ENCODE data around the gene MYOG. TPM values are rescaled to one million over a fixed set of nuclear protein-coding genes. Genes with fewer than 3 reads are reported as not detected.

MYOG gene
- total and polyA plus RNA-seq, 2 donors (not counting 1 experiment from before 2014, with no cell fraction given): not detected

DNA sequence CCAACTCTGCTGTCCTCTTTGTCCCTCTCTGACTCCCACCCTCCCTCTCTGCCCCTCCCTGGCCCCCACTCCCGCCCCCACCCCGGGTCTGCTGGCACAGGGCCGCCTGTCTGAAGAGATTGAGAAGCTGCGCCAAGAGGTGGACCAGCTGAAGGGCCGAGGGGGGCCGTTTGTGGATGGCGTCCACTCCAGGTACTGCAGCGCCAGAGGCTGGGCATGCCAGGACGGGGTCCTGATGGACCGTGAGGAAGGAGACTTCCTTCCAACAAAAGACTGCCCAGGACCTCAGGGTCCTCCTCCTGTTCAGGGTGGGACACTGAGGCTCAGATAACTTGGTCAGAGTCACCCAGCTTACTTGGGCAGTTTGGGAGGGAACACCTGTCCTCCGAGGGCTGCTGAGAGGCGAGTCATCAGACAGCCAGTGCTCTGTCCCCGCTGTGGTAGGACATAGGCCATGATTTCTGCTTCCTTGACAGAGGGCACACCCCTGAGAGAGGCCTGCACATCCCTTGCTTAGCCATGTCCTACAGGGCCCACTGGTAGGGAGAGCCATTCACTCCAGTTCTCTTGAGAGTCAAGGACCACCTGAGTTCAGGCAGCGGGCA is 36.1 kb downstream of the MYOG start:
- no peak overlapping the region for H3K27ac Mint-ChIP-seq
- peaks cover 0 to 6% (median 0%) of the 10 kb centered on the region in 4 experiments for H3K27me3 ChIP-seq (replicated peaks in 1 of 4; ENCODE audit: control extremely low read depth in 1 of 4, control insufficient read depth in 3 of 4, insufficient read depth in 4 of 4, low read length in 3 of 4)
- no peak overlapping the region for H3K4me3 ChIP-seq (ENCODE audit: control extremely low read depth in 1 of 5, extremely low read depth in 1 of 5, insufficient read depth in 1 of 5, low read depth in 2 of 5, low read length in 4 of 5)
- no peaks in the 10 kb centered on the region for H3K9me3 Mint-ChIP-seq (ENCODE audit: insufficient read depth)
- no peak for ATAC-seq (ENCODE audit: low read depth)
- no peaks in the 10 kb centered on the region for H3K79me2 ChIP-seq (ENCODE audit: control insufficient read depth, insufficient read depth, low read length)
- no peak overlapping the region for H2AFZ ChIP-seq (ENCODE audit: insufficient read depth, low read depth, low read length, poor library complexity, severe bottlenecking)
- peaks cover 35% of the 10 kb centered on the region for H3K27me3 Mint-ChIP-seq
- no peak overlapping the region for H3K9ac ChIP-seq (ENCODE audit: low read length)
- H3K4me2 ChIP-seq (replicated peaks; ENCODE audit: low read depth, low read length, poor library complexity, severe bottlenecking): no peak overlapping the region
- DNase-seq: no peak
- no peaks in the 10 kb centered on the region for H3K4me1 Mint-ChIP-seq
- no peaks in the 10 kb centered on the region for H3K4me1 ChIP-seq (ENCODE audit: control insufficient read depth in 2 of 2, insufficient read depth in 2 of 2, low read length in 2 of 2)
- no peaks in the 10 kb centered on the region for H3K9me3 ChIP-seq (ENCODE audit: control extremely low read depth in 1 of 3, control insufficient read depth in 2 of 3, insufficient read depth in 1 of 3, low read length in 2 of 3)
- no peak overlapping the region for H3K4me3 Mint-ChIP-seq
- H3K36me3 ChIP-seq (replicated peaks in 1 of 2; ENCODE audit: control extremely low read depth in 1 of 2, control insufficient read depth in 1 of 2, extremely low read depth in 1 of 2, insufficient read depth in 2 of 2, low read length in 1 of 2): no peaks in the 10 kb centered on the region
- intact Hi-C loops (cut with micrococcal nuclease): no loop called here
- WGBS (ENCODE audit: insufficient coverage): 88% methylated on average over 12 of the region's 14 CpGs
- ChIA-PET POLR2A (no interaction called here), CTCF (interaction anchor here (2.3 kb wide), 1 partner anchor 10 kb away, joined by 7 read pairs; no protein-coding TSS in a partner anchor)
- H4K20me1 ChIP-seq (ENCODE audit: control insufficient read depth, insufficient read depth, low read length, poor library complexity, severe bottlenecking): no peaks in the 10 kb centered on the region
- H3K27ac ChIP-seq (ENCODE audit: low read length in 2 of 2): no peak overlapping the region
- TF ChIP-seq EZH2 (IDR thresholded peaks at IDR 0.05; ENCODE audit: borderline replicate concordance, insufficient read depth, low read depth, low read length, poor library complexity, severe bottlenecking): no peak
- TF ChIP-seq, protein P1, sequence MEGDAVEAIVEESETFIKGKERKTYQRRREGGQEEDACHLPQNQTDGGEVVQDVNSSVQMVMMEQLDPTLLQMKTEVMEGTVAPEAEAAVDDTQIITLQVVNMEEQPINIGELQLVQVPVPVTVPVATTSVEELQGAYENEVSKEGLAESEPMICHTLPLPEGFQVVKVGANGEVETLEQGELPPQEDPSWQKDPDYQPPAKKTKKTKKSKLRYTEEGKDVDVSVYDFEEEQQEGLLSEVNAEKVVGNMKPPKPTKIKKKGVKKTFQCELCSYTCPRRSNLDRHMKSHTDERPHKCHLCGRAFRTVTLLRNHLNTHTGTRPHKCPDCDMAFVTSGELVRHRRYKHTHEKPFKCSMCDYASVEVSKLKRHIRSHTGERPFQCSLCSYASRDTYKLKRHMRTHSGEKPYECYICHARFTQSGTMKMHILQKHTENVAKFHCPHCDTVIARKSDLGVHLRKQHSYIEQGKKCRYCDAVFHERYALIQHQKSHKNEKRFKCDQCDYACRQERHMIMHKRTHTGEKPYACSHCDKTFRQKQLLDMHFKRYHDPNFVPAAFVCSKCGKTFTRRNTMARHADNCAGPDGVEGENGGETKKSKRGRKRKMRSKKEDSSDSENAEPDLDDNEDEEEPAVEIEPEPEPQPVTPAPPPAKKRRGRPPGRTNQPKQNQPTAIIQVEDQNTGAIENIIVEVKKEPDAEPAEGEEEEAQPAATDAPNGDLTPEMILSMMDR (IDR thresholded peaks at IDR 0.05): no peak

DNA sequence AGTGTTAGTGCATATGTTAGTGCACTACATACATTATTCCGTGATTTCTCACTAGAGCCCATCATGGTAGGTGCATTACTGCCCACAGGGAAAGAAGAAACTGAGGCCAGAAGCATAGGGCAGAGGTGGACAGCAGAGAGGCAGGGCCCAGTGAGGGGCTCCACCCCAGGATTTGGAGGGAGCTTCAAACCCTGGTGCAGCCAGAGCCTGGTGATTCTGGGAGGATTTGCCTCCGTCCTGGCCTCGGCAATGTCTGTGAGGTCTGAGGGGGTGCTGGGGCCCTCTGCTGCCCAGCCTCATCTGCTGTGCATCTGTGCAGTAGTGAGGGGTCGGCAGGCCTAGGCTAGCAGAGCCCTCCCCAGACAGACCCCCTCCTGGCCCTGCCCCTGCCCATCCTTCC is 36.7 kb downstream of the MYOG start:
- no peak overlapping the region for H3K4me2 ChIP-seq (replicated peaks; ENCODE audit: low read depth, low read length, poor library complexity, severe bottlenecking)
- no peak for DNase-seq
- no peak for ATAC-seq (ENCODE audit: low read depth)
- no peaks in the 10 kb centered on the region for H3K9me3 ChIP-seq (ENCODE audit: control extremely low read depth in 1 of 3, control insufficient read depth in 2 of 3, insufficient read depth in 1 of 3, low read length in 2 of 3)
- H3K79me2 ChIP-seq (ENCODE audit: control insufficient read depth, insufficient read depth, low read length): no peaks in the 10 kb centered on the region
- no peak overlapping the region for H3K4me3 ChIP-seq (ENCODE audit: control extremely low read depth in 1 of 5, extremely low read depth in 1 of 5, insufficient read depth in 1 of 5, low read depth in 2 of 5, low read length in 4 of 5)
- 88% methylated on average over 4 of the region's 4 CpGs for WGBS (ENCODE audit: insufficient coverage)
- no peak overlapping the region for H3K9ac ChIP-seq (ENCODE audit: low read length)
- Mint-ChIP-seq H3K27ac (no peak overlapping the region), H3K4me1 (no peaks in the 10 kb centered on the region), H3K9me3 (ENCODE audit: insufficient read depth) (no peaks in the 10 kb centered on the region), H3K27me3 (peaks cover 32% of the 10 kb centered on the region), H3K4me3 (no peak overlapping the region)
- intact Hi-C loops (cut with micrococcal nuclease): no loop called here
- POLR2A ChIA-PET: no interaction called here
- H3K4me1 ChIP-seq (ENCODE audit: control insufficient read depth in 2 of 2, insufficient read depth in 2 of 2, low read length in 2 of 2): no peaks in the 10 kb centered on the region
- no peaks in the 10 kb centered on the region for H3K36me3 ChIP-seq (replicated peaks in 1 of 2; ENCODE audit: control extremely low read depth in 1 of 2, control insufficient read depth in 1 of 2, extremely low read depth in 1 of 2, insufficient read depth in 2 of 2, low read length in 1 of 2)
- H2AFZ ChIP-seq (ENCODE audit: insufficient read depth, low read depth, low read length, poor library complexity, severe bottlenecking): no peak overlapping the region
- TF ChIP-seq, protein P1 (IDR thresholded peaks at IDR 0.05): no peak
- TF ChIP-seq EZH2 (IDR thresholded peaks at IDR 0.05; ENCODE audit: borderline replicate concordance, insufficient read depth, low read depth, low read length, poor library complexity, severe bottlenecking): no peak
- H3K27ac ChIP-seq (ENCODE audit: low read length in 2 of 2): no peak overlapping the region
- CTCF ChIA-PET: no interaction called here
- H3K27me3 ChIP-seq (replicated peaks in 1 of 4; ENCODE audit: control extremely low read depth in 1 of 4, control insufficient read depth in 3 of 4, insufficient read depth in 4 of 4, low read length in 3 of 4): peaks cover 0 to 6% (median 0%) of the 10 kb centered on the region in 4 experiments
- no peaks in the 10 kb centered on the region for H4K20me1 ChIP-seq (ENCODE audit: control insufficient read depth, insufficient read depth, low read length, poor library complexity, severe bottlenecking)
